NCI-H2196 (cell line): ENCODE data around the gene PABPN1.
"Not testable (repeated sequence)": the region's sequence is repeated elsewhere in the genome, so short reads cannot be mapped to it uniquely, and the experiment has no call there.

Experiments
- DNase-seq: peaks from one replicate; lab custom pipeline; 2025; ENCODE audit not compliant: unreplicated experiment; lab: John Stamatoyannopoulos, UW

The PABPN1 gene

DNA sequence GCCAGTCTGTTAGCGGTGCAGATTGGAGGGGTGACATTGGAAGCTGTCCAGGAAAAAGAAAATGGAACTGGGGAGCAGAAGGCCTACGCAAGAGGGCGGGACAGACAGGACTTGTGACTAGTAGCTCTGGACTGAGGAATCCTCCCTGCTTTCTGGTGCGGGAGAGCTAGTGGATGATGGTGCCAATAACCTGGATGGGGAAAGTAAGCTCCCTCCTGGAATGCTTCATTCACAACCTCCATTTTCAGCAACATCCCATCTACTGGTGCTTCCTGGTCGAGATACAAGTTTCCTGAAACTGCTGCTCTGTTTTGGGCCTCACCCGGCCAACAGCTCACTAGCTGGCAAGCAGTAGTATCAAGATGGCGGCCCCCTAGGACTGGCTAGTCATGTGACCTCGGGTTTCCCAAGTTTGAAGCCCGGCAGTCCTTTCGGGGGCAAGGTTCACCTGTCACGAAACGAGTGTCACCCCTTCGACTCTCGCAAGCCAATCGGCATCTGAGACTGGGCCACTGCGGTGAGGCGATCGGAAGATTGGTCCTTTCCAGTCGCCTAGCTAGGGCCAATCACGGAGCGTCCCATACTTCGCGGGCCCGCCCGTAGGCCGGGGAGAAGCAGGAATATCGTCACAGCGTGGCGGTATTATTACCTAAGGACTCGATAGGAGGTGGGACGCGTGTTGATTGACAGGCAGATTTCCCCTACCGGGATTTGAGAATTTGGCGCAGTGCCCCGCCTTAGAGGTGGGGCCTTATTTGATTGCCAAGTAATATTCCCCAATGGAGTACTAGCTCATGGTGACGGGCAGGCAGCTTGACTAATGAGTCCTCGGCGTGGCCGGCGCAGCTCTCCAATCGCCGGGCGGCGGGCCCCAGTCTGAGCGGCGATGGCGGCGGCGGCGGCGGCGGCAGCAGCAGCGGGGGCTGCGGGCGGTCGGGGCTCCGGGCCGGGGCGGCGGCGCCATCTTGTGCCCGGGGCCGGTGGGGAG lies at the start of gene PABPN1:
Gene PABPN1 (plus strand): TSS at position 874 of the 988 bp plus-strand sequence. CDS start 13 bp downstream, at position 887.
- DNase-seq: peak; percentile 100

DNA sequence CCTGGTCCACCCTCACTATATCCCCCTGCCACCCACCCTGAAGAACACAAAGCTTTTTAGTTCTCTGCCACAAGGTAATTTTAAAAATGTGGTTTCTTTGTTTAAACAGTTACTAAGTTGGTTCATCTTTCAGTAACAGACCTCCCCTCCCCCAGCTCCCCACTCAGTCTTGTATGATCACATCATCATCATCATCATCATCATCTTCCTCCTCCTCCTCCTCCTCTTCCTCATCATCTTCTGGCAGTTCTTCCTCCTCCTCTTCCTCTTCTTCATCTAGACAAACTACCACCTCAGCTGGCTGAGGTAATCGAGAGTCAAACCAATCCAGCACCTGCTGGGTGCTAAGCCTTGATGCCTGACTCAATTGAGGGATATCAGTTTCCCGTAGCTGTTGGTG lies 45.8 kb upstream of the PABPN1 start:
- no peak for DNase-seq

GRCh38 chr14:23277189-23277588 lies 44.1 kb upstream of the PABPN1 start:
- DNase-seq: no peak

GRCh38 chr14:23277928-23278327 lies 43.3 kb upstream of the PABPN1 start:
- not testable (repeated sequence) for DNase-seq

DNA sequence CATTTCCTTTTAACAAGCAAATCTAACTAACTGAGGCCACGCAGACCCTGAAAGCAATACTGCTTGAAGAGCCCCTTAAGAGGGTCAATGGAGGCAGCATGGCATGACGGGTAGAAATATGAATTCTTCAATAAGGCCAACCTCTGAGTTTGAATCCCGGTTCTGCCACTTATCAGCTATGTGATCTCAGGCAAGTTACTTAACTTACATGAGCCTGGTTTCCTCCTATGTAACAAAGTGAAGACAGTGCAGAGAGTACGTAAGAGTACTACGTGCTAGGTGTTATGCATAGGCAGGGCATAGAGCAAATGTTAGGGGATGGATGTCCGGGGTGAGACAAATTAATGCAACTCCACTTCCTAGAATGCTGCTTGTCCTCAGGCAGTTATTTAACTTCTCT lies 40.0 kb upstream of the PABPN1 start:
- DNase-seq: no peak

- DNase-seq: no peak
These were observed 36.4 kb upstream of the PABPN1 start for GRCh38 chr14:23284654-23285529.

- no peak for DNase-seq
These were observed 35.7 kb upstream of the PABPN1 start for GRCh38 chr14:23285530-23286019.

- peak; percentile 97 for DNase-seq
These were observed 35.0 kb upstream of the PABPN1 start, which contains the start of gene HOMEZ for GRCh38 chr14:23286020-23286901. TSS of gene HOMEZ (minus strand) at chr14:23286132. CDS start at chr14:23285952, 180 bp downstream.

DNA sequence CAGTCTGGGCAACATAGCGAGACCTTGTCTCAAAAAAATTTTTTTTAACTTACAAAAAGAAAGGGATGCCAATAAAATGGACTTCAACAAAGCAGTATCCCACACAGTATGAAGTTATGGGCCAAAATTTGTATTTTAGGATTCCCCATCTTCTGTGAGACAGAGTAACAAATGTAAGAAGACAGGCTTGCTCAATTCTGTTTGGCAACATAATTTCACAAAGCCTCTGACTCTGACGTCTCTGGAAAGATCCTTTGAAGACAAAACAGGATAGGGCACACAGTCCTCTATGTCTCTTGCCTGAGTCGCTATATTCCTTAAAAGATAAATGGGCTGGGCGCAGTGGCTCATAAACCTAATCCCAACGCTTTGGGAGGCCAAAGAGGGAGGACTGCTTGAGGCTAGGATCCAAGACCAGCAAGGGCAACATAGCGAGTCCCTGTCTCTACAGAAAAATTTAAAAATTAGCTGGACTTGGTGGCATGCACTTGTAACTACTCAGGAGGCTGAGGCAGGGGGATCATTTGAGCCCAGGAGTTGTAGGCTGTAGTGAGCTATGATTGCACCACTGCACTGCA lies 34.3 kb upstream of the PABPN1 start:
- DNase-seq: no peak

GRCh38 chr14:23294734-23295561 lies 26.3 kb upstream of the PABPN1 start:
- peak; percentile 80 for DNase-seq

DNA sequence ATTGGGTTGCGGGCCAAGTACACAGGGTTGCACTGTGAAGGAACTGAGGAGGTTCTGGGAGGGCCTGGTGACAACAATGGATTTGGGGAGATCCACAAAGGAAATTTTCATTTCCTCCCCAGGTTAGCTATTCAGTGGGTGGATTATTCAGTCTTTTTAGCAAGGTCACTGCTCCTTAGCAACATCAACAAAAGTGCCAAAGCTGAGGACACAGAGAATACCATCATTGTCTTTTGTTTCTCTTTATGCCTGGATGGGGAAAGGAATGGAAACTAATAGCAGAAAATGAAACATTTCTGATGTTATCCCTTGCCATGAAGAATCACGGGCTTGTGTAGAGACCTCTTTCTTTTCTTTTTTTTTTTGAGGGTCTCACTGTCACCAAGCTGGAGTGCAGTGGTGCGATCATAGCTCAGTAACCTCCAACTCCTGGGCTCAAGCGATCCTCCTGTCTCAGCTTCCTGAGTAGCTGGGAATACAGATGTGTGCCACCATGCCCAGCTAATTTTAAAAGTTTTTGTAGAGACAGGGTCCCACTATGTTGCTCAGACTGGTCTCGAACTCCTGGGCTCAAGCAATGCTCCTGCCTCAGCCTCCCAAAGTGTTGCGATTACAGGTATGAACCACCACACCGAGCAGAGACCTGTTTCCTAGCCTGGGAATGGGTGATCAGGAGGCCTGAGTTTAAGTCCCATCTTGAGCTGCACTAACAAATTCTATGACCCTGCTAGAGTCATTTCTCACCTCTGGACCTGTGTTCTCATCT lies 25.1 kb upstream of the PABPN1 start:
- DNase-seq: no peak

DNA sequence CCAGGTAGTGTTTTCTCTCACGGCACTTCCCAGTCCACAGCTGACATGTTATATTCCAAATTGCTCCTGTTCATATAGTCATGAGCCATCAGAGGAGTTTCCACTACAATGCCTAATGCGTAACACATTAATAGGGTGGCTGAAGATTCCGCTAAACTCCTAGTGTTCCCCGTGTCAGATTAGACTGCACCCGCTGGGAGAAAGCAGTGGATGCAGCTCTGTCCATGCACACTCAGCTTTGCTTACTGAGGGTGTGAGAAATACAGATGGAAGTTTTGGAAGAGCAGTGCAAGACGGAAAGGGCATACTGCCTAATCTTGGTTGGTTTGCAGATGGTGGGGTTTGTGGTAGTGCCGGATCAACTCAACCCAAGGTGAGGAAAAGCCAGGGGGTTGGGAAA lies 24.2 kb upstream of the PABPN1 start:
- no peak for DNase-seq

GRCh38 chr14:23297611-23298277 lies 23.5 kb upstream of the PABPN1 start:
- no peak for DNase-seq

- DNase-seq: peak; percentile 13
These were observed 21.9 kb upstream of the PABPN1 start for GRCh38 chr14:23299211-23299957.

GRCh38 chr14:23299986-23300686 lies 21.1 kb upstream of the PABPN1 start:
- no peak for DNase-seq

DNA sequence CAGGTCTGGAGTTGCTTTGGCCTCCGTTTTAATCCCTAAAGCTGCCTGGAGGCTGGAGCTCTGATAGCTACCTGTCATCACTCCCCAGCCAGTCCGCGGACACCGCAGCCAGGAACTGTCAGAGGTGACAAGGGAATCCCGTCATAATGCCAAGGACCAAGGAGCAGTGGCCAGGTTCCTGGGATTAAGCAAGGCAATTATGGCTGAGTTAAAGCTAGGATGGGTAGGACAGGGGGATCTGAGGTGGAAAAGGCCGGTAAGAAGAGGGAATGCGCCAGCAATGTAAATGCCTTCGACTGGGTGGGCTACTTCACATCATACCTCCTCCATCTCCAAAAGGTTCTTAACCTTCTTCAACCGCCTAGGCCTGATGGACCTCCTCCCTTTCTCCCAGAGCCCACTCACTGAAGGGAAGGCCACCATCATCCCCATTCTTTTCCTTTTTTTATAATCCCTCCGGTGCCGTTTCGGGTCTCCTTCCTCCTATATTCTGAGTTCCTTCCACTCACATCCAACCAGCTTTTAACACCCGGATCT lies 20.5 kb upstream of the PABPN1 start:
- DNase-seq: no peak
